H1 (cell line): ENCODE data around the gene TRPM1.

ENCODE experiments used
- CTCF ChIP-seq, 3 experiments: IDR thresholded peaks; 1 replicate in 2 of 3; 2 replicates in 1 of 3; pipeline versions ENCODE4 v1.5.1 to v1.6.1; 2011; ENCODE audit warnings: low read length in 3 of 3, mild to moderate bottlenecking in 3 of 3, inconsistent platforms in 2 of 3, low read depth in 1 of 3, moderate library complexity in 1 of 3; ENCODE audit not compliant: insufficient read depth in 1 of 3; ENCODE audit errors: control extremely low read depth in 1 of 3
- EGR1 ChIP-seq: IDR thresholded peaks from 2 replicates; pipeline ENCODE4 v1.6.1; 2011; ENCODE audit warnings: low read depth, low read length, borderline replicate concordance
- EP300 ChIP-seq, 2 experiments: IDR thresholded peaks; 1 replicate in 1 of 2; 2 replicates in 1 of 2; pipeline ENCODE4 v1.6.1; 2011 to 2012; ENCODE audit warnings: low read depth in 2 of 2, low read length in 2 of 2, mild to moderate bottlenecking in 2 of 2, borderline replicate concordance in 1 of 2, inconsistent platforms in 1 of 2, moderate library complexity in 1 of 2
- EZH2 ChIP-seq: fragments of 200-600 bp; sonication (generic); IDR thresholded peaks from 2 replicates; pipeline ENCODE4 v1.7.1; 2012; ENCODE audit warnings: low read depth, mild to moderate bottlenecking, moderate library complexity, low read length, inconsistent platforms; ENCODE audit not compliant: severe bottlenecking
- GTF2F1 ChIP-seq: IDR thresholded peaks from 2 replicates; pipeline ENCODE4 v1.6.1; 2012; ENCODE audit warnings: low read depth, low read length, improper control_type of control experiment, borderline replicate concordance
- JUN ChIP-seq: IDR thresholded peaks from 2 replicates; pipeline ENCODE4 v1.6.1; 2011; ENCODE audit warnings: low read depth, mild to moderate bottlenecking, improper control_type of control experiment, low read length
- MAFK ChIP-seq: IDR thresholded peaks from 2 replicates; pipeline ENCODE4 v1.6.1; 2012; ENCODE audit warnings: low read depth, mild to moderate bottlenecking, improper control_type of control experiment, low read length
- SUZ12 ChIP-seq: fragments of 200-600 bp; sonication (generic); IDR thresholded peaks from 2 replicates; pipeline ENCODE4 v1.6.1; 2012; ENCODE audit warnings: mild to moderate bottlenecking, inconsistent platforms, low read length, moderate library complexity, mixed read lengths

- TF ChIP-seq EGR1, result no peak
- no peak for TF ChIP-seq MAFK
- TF ChIP-seq CTCF (IDR thresholded peaks at IDR 0.05; ENCODE audit: control extremely low read depth in 1 of 3, insufficient read depth in 1 of 3, low read depth in 1 of 3, low read length in 3 of 3), result no peak
- no peak for TF ChIP-seq SUZ12
- no peak for TF ChIP-seq EZH2
- no peak for TF ChIP-seq EP300 (IDR thresholded peaks at IDR 0.05; ENCODE audit: borderline replicate concordance in 1 of 2, low read depth in 2 of 2, low read length in 2 of 2)
- no peak for TF ChIP-seq GTF2F1
- no peak for TF ChIP-seq JUN
Observed at GRCh38 chr15:31081056-31081455, 20.5 kb downstream of the TRPM1 start.
